ENCODE measurements around the gene ZDHHC14. TPM values are rescaled to one million over a fixed set of nuclear protein-coding genes. Genes with fewer than 3 reads are reported as not detected.
"Not testable (repeated sequence)": the region's sequence is repeated elsewhere in the genome, so short reads cannot be mapped to it uniquely, and the experiment has no call there.

ZDHHC14 gene
- total and polyA plus RNA-seq, 7 donors, result 2.5 to 14.6 (median 4.3) TPM

DNA sequence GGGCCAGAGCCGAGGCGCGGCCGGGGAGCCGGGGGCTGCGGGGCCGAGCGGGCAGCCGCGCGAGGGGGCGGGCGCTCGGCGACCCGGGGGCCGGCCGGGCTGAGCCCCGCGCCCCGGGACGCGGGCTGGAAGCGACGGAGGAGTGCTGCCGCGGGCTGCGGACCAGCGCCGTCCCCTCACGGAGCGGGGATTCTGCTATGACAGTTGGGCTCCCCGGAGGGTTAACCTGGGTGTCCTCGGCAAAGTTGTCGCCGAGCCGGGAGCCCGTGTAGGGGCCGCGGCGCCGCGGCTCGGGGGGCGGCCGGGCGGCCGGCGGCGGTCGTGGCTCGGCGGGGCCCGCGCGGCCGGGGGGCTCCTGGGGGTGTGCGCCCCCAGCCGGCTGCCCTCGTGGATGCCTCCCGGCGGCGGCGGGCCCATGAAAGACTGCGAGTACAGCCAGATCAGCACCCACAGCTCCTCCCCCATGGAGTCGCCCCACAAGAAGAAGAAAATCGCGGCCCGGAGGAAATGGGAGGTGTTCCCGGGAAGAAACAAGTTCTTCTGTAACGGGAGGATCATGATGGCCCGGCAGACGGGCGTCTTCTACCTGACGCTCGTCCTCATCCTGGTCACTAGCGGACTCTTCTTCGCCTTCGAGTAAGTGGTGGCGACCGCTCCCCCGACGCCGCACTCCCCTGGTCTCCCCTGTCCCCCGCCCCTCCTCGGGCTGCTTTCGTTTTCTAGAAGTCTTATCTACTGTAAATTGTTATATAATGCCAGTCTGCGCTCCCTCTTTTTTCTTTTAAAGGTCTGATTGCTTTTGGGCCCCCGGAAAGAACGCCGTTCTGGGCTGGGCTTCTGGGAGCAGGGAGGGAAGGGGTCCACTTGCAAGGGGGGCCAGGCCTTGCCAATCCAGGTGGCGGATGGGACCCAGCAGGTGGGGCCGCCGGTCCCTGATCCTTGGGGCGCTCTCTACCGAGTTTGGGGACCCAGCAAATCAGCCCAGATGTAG lies 936 bp downstream of the ZDHHC14 start:
- ATAC-seq (peak in 3 of 4 donors; percentile 33 to 52 (median 46)), DNase-seq (peak; percentile 61 to 81)
- H3K36me3 ChIP-seq (ENCODE audit: insufficient read depth in 1 of 2, low read depth in 1 of 2), result no peaks in the 10 kb centered on the region
- peak overlapping the region; percentile 94 for H3K27ac ChIP-seq
- TF ChIP-seq, protein P1, sequence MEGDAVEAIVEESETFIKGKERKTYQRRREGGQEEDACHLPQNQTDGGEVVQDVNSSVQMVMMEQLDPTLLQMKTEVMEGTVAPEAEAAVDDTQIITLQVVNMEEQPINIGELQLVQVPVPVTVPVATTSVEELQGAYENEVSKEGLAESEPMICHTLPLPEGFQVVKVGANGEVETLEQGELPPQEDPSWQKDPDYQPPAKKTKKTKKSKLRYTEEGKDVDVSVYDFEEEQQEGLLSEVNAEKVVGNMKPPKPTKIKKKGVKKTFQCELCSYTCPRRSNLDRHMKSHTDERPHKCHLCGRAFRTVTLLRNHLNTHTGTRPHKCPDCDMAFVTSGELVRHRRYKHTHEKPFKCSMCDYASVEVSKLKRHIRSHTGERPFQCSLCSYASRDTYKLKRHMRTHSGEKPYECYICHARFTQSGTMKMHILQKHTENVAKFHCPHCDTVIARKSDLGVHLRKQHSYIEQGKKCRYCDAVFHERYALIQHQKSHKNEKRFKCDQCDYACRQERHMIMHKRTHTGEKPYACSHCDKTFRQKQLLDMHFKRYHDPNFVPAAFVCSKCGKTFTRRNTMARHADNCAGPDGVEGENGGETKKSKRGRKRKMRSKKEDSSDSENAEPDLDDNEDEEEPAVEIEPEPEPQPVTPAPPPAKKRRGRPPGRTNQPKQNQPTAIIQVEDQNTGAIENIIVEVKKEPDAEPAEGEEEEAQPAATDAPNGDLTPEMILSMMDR (IDR thresholded peaks at IDR 0.05), result no peak
- no peaks in the 10 kb centered on the region for H3K9me3 ChIP-seq
- intact Hi-C loops (cut with DNase I), result loop anchor here (2.0 to 5.0 kb wide), 4 partner anchors 59 to 285 kb away; partner anchors contain the start of gene TMEM242 (in 2 of the 2)
- peak overlapping the region; percentile 96 for H3K4me3 ChIP-seq
- H3K27me3 ChIP-seq (ENCODE audit: insufficient read depth in 3 of 3, low read length in 2 of 3), result no peaks in the 10 kb centered on the region
- peaks cover 26% of the 10 kb centered on the region for H3K4me1 ChIP-seq
- WGBS, 3 donors, result 1 to 2% (median 1%) methylated on average over 42 to 96 of the region's 96 CpGs

DNA sequence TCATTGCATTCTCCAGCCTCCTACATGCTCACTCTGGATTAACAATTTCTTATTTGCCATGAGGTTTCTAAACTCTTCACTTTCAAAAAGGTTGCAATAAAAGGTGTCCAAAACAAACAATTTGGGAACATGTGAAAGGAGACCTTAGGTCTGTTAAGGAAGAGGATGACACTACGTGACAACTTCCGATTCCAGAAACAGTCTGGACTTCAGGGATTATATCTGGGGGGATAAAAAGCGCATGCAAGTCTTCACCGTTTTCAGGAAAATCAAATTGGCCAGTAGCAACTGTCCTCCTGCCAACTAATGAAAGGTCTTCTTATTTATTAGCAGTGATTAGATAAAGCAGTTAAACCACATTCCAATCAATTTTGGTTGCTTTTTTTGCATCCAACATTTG lies 1.8 kb downstream of the ZDHHC14 start:
- Histone ChIP-seq H3K4me3 (peak overlapping the region; percentile 96), H3K27ac (no peak overlapping the region), H3K36me3 (ENCODE audit: insufficient read depth in 1 of 2, low read depth in 1 of 2) (no peaks in the 10 kb centered on the region), H3K27me3 (ENCODE audit: insufficient read depth in 3 of 3, low read length in 2 of 3) (no peaks in the 10 kb centered on the region), H3K9me3 (no peaks in the 10 kb centered on the region), H3K4me1 (peaks cover 24% of the 10 kb centered on the region)
- DNase-seq (no peak), ATAC-seq (no peak)
- WGBS, 3 donors, result 64 to 75% (median 69%) methylated on average over 4 of the region's 4 CpGs
- intact Hi-C loops (cut with DNase I), result loop anchor here (5.0 kb wide), 3 partner anchors 61 to 284 kb away; partner anchors contain the start of gene TMEM242 (in 1 of the 2)
- TF ChIP-seq, protein P1 (IDR thresholded peaks at IDR 0.05), result no peak

DNA sequence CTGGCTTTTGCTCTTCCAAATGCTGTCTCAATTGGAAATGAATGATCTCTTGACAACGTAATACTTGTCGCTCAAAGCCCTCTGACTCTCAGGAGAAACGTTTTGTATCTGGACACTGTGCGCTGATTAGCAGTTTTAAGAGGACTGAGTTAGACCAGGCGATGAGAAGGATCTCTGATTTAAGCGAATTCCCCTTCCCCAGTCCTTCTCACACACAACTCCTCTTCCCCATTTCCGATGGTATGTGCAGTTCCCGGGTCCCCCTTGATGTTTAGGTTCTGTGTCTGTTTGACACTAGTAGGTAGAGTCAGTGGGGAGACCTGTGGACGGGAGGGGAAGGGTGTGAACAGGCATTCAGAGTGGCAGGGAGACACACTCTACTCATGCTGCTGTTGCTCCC lies 2.5 kb downstream of the ZDHHC14 start:
- ATAC-seq (no peak), DNase-seq (no peak)
- H3K4me1 ChIP-seq, result peaks cover 24% of the 10 kb centered on the region
- peak overlapping the region; percentile 96 for H3K4me3 ChIP-seq
- H3K9me3 ChIP-seq, result no peaks in the 10 kb centered on the region
- no peak overlapping the region for H3K27ac ChIP-seq
- intact Hi-C loops (cut with DNase I), result loop anchor here (5.0 kb wide), 3 partner anchors 61 to 284 kb away; partner anchors contain the start of gene TMEM242 (in 1 of the 2)
- no peaks in the 10 kb centered on the region for H3K36me3 ChIP-seq (ENCODE audit: insufficient read depth in 1 of 2, low read depth in 1 of 2)
- no peaks in the 10 kb centered on the region for H3K27me3 ChIP-seq (ENCODE audit: insufficient read depth in 3 of 3, low read length in 2 of 3)
- WGBS, 3 donors, result 84 to 91% (median 88%) methylated on average over 9 of the region's 9 CpGs
- TF ChIP-seq, protein P1 (IDR thresholded peaks at IDR 0.05), result no peak

DNA sequence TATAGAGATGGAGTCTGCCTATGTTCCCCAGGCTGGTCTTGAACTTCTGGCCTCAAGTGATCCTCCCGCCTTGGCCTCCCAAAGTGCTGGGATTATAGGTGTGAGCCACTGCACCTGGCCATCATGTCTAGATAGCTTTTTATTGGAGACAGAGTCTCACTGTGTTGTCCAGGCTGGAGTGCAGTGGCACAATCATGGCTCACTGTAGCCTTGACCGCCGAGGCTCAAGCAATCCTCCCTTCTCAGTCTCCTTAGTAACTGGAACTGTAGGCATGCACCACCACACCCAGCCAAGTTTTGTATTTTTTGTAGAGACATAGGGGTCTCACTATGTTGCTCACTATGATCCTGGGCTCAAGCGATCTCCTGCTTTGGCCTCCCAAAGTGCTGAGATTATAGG lies 4.0 kb downstream of the ZDHHC14 start:
- H3K9me3 ChIP-seq; H3K27me3 ChIP-seq (ENCODE audit: insufficient read depth in 3 of 3, low read length in 2 of 3); ATAC-seq; H3K36me3 ChIP-seq (ENCODE audit: insufficient read depth in 1 of 2, low read depth in 1 of 2); H3K27ac ChIP-seq; DNase-seq; H3K4me3 ChIP-seq: not testable (repeated sequence)
- peaks cover 21% of the 10 kb centered on the region for H3K4me1 ChIP-seq
- intact Hi-C loops (cut with DNase I), result loop anchor here (5.0 kb wide), 3 partner anchors 63 to 282 kb away; partner anchors contain the start of gene TMEM242 (in 1 of the 2)
- WGBS, 3 donors, result 98 to 100% (median 98%) methylated on average over 4 of the region's 4 CpGs

DNA sequence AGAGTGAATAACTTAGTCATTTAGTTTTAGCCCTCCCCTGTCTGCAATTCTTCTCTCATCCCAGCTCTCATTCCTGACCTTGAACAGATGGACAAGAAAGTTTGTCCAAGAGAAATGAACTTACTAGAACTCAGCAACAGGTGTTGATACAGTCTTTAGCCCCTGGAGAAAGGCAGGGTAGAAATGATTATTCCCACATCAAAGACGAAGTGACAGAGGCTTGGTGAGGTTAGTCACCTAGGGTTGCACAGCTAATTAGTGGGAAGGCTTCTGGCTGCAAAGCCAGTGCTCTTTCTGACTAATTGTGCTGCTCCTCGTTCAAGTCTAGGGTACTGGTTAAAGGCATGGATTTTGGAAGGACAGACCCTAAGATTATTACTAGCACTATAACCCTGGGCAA lies 4.5 kb downstream of the ZDHHC14 start:
- Histone ChIP-seq H3K27ac (no peak overlapping the region), H3K27me3 (ENCODE audit: insufficient read depth in 3 of 3, low read length in 2 of 3) (no peaks in the 10 kb centered on the region), H3K36me3 (ENCODE audit: insufficient read depth in 1 of 2, low read depth in 1 of 2) (no peaks in the 10 kb centered on the region), H3K4me1 (peaks cover 21% of the 10 kb centered on the region), H3K9me3 (peaks cover 7% of the 10 kb centered on the region), H3K4me3 (no peak overlapping the region)
- TF ChIP-seq, protein P1 (IDR thresholded peaks at IDR 0.05), result no peak
- intact Hi-C loops (cut with DNase I), result no loop called here
- DNase-seq (no peak), ATAC-seq (no peak)
- WGBS, 3 donors, result 42 to 47% (median 47%) methylated on average over 2 of the region's 2 CpGs
